ENCODE data around the gene MYOF.
"Not testable (repeated sequence)": the region's sequence is repeated elsewhere in the genome, so short reads cannot be mapped to it uniquely, and the experiment has no call there.

MYOF gene

DNA sequence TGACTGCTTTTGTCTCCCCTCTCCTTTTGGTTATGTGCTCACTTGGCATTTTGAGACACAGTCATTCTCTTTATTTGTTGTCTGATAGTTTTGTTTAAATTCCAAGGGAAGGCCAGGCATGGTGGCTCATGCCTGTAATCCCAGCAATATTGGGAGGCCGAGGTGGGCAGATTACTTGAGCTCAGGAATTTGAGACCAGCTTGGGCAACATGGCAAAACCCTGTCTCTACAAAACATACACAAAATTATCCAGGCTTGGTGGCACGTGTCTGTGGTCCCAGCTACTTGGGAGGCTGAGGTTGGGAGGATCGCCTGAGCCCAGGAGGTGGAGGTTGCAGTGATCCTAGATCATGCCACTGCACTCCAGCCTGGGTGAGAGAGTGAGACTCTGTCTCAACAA, 167.5 kb downstream of the MYOF start:
- H3K36me3 ChIP-seq (ENCODE audit: control insufficient read depth, insufficient read depth, low read length); H3K9me3 ChIP-seq (ENCODE audit: control insufficient read depth, insufficient read depth, low read depth, low read length); H3K4me3 ChIP-seq (ENCODE audit: low read depth, low read length); H3K27me3 ChIP-seq (ENCODE audit: control insufficient read depth, insufficient read depth, low read length); H3K27ac ChIP-seq (ENCODE audit: low read depth, low read length); H3K9ac ChIP-seq (ENCODE audit: low read length): not testable (repeated sequence)
- peaks cover 21% of the 10 kb centered on the region; the same call in 1 of the 2 replicates for H3K4me1 ChIP-seq (ENCODE audit: control insufficient read depth, insufficient read depth, low read length)

DNA sequence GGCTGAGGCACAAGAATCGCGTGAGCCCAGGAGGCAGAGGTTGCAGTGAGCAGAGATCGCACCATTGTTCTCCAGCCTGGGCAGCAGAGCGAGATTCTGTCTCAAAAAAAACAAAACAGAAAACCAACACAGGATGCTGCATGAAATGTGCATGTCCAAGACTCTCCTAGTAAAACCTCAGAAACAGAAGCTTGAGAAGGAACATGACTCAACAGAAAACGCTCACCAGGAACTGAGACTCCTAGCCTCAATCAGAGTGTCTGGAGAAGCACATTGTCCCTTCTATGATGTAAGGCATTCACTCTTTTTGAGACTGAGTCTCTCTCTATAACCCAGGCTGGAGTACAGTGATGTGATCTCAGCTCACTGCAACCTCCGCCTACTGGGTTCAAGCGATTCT, 168.3 kb downstream of the MYOF start:
- Histone ChIP-seq H3K9ac (ENCODE audit: low read length) (no peak overlapping the region), H3K4me1 (ENCODE audit: control insufficient read depth, insufficient read depth, low read length) (peaks cover 21% of the 10 kb centered on the region; the same call in 1 of the 2 replicates), H3K4me3 (ENCODE audit: low read depth, low read length) (no peak overlapping the region), H3K36me3 (ENCODE audit: control insufficient read depth, insufficient read depth, low read length) (peaks cover 5% of the 10 kb centered on the region; the same call in 1 of the 2 replicates), H3K9me3 (ENCODE audit: control insufficient read depth, insufficient read depth, low read depth, low read length) (no peaks in the 10 kb centered on the region), H3K27ac (ENCODE audit: low read depth, low read length) (no peak overlapping the region), H3K27me3 (ENCODE audit: control insufficient read depth, insufficient read depth, low read length) (no peaks in the 10 kb centered on the region)

DNA sequence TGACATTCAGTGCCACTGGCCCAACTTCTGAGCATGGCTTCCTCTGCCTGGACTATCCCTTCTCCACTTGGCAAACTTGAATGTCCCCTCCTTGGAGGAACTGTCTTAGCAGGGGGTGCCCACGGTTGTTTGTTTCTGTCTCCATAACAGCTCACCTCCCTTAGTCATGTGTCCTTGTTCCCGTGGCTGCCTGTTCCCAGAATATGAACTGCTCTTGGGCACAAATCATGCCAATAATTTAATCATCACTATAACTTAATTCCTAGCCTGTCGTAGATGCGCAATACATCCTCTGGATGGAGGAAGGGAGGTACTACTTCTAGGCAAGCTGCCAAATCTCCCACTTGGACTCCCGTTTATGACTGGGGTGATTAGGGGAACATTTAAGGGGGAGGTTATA, 173.1 kb downstream of the MYOF start:
- Histone ChIP-seq H3K9ac (ENCODE audit: low read length) (no peak overlapping the region), H3K36me3 (ENCODE audit: control insufficient read depth, insufficient read depth, low read length) (peaks cover 8% of the 10 kb centered on the region; the same call in 1 of the 2 replicates), H3K4me3 (ENCODE audit: low read depth, low read length) (no peak overlapping the region), H3K27me3 (ENCODE audit: control insufficient read depth, insufficient read depth, low read length) (no peaks in the 10 kb centered on the region), H3K27ac (ENCODE audit: low read depth, low read length) (no peak overlapping the region), H3K9me3 (ENCODE audit: control insufficient read depth, insufficient read depth, low read depth, low read length) (no peaks in the 10 kb centered on the region), H3K4me1 (ENCODE audit: control insufficient read depth, insufficient read depth, low read length) (no peaks in the 10 kb centered on the region)

DNA sequence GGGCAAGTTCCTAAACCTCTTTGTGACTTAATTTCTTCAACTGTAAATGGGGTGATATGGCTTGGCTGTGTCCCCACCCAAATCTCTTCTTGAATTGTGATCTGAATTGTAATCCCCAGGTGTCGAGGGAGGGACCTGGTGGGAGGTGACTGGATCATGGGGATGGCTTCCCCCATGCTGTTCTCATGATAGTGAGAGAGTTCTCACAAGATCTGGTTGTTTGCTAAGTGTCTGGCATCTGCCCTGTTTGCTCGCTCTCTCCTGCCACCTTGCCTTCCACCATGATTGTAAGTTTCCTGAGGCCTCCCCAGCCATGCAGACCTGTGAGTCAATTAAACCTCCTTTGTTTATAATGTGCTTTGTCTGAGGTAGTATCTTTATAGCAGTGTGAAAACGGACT, 177.0 kb downstream of the MYOF start:
- no peaks in the 10 kb centered on the region for H3K27me3 ChIP-seq (ENCODE audit: control insufficient read depth, insufficient read depth, low read length)

DNA sequence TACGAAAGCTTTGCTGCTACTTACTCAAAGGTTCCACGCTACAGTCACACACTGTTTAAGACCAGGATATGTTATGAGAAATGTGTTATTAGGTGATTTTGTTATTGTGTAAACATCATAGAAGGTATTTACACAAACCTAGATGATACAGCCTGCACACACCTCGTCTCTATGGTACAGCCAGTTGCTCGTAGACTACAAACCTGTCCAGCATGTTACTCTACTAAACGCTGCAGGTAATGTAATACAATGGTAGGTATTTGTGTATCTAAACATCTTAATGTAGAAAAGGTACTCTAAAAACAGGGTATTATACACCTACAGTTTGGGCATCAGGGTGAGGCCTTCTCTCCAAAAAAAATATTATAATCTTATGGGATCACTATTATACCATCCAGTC, 181.2 kb downstream of the MYOF start:
- Histone ChIP-seq H3K4me3 (ENCODE audit: low read depth, low read length) (no peak overlapping the region), H3K9me3 (ENCODE audit: control insufficient read depth, insufficient read depth, low read depth, low read length) (no peaks in the 10 kb centered on the region), H3K4me1 (ENCODE audit: control insufficient read depth, insufficient read depth, low read length) (peaks cover 20% of the 10 kb centered on the region), H3K27ac (ENCODE audit: low read depth, low read length) (no peak overlapping the region), H3K9ac (ENCODE audit: low read length) (no peak overlapping the region), H3K36me3 (ENCODE audit: control insufficient read depth, insufficient read depth, low read length) (no peaks in the 10 kb centered on the region), H3K27me3 (ENCODE audit: control insufficient read depth, insufficient read depth, low read length) (no peaks in the 10 kb centered on the region)

More for the DNA sequence above, 177.0 kb downstream of the MYOF start:
- H3K36me3 ChIP-seq (ENCODE audit: control insufficient read depth, insufficient read depth, low read length) = peaks cover 6% of the 10 kb centered on the region; the same call in 1 of the 2 replicates
- no peak overlapping the region for H3K27ac ChIP-seq (ENCODE audit: low read depth, low read length)
- no peak overlapping the region for H3K4me3 ChIP-seq (ENCODE audit: low read depth, low read length)
- H3K9me3 ChIP-seq (ENCODE audit: control insufficient read depth, insufficient read depth, low read depth, low read length) = no peaks in the 10 kb centered on the region
- H3K4me1 ChIP-seq (ENCODE audit: control insufficient read depth, insufficient read depth, low read length) = peaks cover 9% of the 10 kb centered on the region
- H3K9ac ChIP-seq (ENCODE audit: low read length) = no peak overlapping the region

DNA sequence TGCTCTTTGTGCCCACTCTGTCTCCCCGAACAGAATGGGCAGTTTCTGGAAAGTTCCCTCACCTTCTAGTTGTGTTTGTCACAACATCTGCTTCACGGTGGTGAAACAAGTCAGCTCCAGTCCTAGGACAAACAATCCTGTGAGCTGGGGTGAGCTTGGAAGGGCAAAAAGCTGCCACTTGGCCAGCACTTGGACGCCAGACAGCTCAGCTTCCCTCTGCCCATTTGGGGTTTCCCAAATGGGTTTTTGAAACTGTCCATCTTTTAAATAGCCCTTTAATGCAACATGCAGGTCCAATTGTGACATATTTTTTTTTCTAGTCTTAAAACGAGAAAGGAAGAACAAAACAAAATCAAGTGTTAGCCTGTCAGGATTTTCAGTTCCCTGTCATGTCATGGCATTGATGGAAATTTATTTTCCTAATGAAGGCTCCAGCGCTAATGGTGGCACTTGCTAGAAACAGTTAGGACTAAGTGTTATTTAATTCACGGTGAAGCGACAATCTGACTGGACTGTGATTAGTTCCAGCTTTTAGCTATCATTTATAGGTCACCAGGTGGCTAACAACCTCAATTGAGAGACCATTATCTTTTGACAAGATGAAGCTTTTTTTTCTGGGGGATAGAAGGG, 181.7 kb downstream of the MYOF start:
- Histone ChIP-seq H3K4me1 (ENCODE audit: control insufficient read depth, insufficient read depth, low read length) (peaks cover 20% of the 10 kb centered on the region), H3K9me3 (ENCODE audit: control insufficient read depth, insufficient read depth, low read depth, low read length) (no peaks in the 10 kb centered on the region), H3K27me3 (ENCODE audit: control insufficient read depth, insufficient read depth, low read length) (no peaks in the 10 kb centered on the region), H3K9ac (ENCODE audit: low read length) (no peak overlapping the region), H3K4me3 (ENCODE audit: low read depth, low read length) (no peak overlapping the region), H3K27ac (ENCODE audit: low read depth, low read length) (no peak overlapping the region), H3K36me3 (ENCODE audit: control insufficient read depth, insufficient read depth, low read length) (no peaks in the 10 kb centered on the region)

DNA sequence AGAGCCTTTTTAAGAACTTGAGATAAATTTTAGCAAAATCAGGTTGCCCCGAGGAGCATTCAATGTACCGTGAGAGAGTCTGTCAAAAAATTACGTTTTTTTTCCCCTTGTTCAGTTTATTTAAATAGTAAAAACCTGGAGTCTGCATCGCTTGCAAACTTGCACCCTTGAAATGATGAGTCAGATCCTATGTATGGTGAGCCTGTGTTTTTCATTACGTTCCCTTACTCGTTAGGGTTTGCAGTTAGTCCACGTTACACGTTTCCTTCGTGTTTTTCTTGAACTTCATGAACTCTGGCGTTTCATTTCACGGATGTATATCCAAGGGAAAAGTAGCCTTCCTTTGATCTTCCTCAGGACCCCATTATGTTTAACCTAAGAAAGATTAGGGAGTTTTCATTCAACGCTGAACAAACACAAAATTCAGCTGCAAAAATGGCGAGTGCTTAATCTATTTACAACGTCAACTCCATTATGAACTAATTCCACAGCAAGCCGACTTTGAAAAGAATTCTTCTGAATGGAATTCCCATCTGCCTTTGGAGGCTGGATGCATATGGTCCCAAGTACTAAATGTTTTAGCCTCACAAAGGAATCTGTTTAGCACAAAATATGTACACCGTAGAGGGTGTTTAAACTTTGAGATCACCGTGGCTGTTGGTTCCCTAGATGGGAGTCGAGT, 182.4 kb downstream of the MYOF start:
- H3K4me3 ChIP-seq (ENCODE audit: low read depth, low read length) = no peak overlapping the region
- no peaks in the 10 kb centered on the region for H3K9me3 ChIP-seq (ENCODE audit: control insufficient read depth, insufficient read depth, low read depth, low read length)
- H3K27me3 ChIP-seq (ENCODE audit: control insufficient read depth, insufficient read depth, low read length) = no peaks in the 10 kb centered on the region
- no peaks in the 10 kb centered on the region for H3K36me3 ChIP-seq (ENCODE audit: control insufficient read depth, insufficient read depth, low read length)
- H3K27ac ChIP-seq (ENCODE audit: low read depth, low read length) = peak overlapping the region; percentile 30; the same call in 1 of the 2 replicates
- peaks cover 20% of the 10 kb centered on the region for H3K4me1 ChIP-seq (ENCODE audit: control insufficient read depth, insufficient read depth, low read length)
- no peak overlapping the region for H3K9ac ChIP-seq (ENCODE audit: low read length)

DNA sequence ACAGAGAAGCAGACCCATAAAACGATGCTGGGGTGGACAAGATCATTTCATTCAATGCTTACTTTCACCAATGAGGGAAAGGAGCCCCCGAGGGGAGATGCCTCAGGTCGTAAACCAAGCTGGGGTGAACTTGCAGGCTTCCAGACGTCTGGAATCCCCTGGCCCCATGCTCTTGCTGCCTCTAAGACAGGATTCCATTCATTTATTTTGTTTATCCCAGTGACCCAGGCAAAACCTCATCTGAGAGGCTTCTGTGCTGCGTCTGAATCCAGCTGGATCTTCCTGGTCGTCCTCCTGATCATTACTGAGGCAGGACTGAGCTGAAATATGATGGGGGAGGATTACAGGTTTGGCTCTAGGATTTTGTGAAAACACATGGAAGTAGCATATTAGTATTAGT, 182.9 kb downstream of the MYOF start:
- Histone ChIP-seq H3K4me1 (ENCODE audit: control insufficient read depth, insufficient read depth, low read length) (peaks cover 20% of the 10 kb centered on the region), H3K9ac (ENCODE audit: low read length) (no peak overlapping the region)

DNA sequence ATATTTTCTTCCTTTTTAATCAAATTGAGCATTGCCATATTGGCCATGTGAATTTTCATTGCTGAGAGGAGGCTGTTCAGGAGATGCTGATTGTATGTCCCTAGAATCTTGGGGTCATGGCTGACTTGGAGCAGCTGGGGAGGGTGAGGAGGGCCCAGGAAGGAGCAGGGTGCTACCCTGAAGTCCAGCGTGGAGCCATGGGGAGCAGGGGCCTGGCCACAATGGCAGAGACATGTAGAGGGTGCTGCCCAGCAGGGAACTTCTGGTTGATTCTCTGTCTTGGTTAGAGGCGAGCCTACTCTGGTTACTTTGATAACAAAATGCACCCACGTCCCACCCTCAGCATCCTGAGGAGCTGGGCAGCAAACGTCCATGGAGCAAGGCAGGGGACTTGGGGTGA, 186.0 kb downstream of the MYOF start:
- H3K9me3 ChIP-seq (ENCODE audit: control insufficient read depth, insufficient read depth, low read depth, low read length) = no peaks in the 10 kb centered on the region
- H3K27me3 ChIP-seq (ENCODE audit: control insufficient read depth, insufficient read depth, low read length) = no peaks in the 10 kb centered on the region
- no peak overlapping the region for H3K27ac ChIP-seq (ENCODE audit: low read depth, low read length)
- no peaks in the 10 kb centered on the region for H3K36me3 ChIP-seq (ENCODE audit: control insufficient read depth, insufficient read depth, low read length)
- H3K4me1 ChIP-seq (ENCODE audit: control insufficient read depth, insufficient read depth, low read length) = peaks cover 20% of the 10 kb centered on the region
- no peak overlapping the region for H3K9ac ChIP-seq (ENCODE audit: low read length)
- no peak overlapping the region for H3K4me3 ChIP-seq (ENCODE audit: low read depth, low read length)

More for the DNA sequence above, 182.9 kb downstream of the MYOF start:
- no peaks in the 10 kb centered on the region for H3K27me3 ChIP-seq (ENCODE audit: control insufficient read depth, insufficient read depth, low read length)
- H3K27ac ChIP-seq (ENCODE audit: low read depth, low read length) = no peak overlapping the region
- no peaks in the 10 kb centered on the region for H3K36me3 ChIP-seq (ENCODE audit: control insufficient read depth, insufficient read depth, low read length)
- no peaks in the 10 kb centered on the region for H3K9me3 ChIP-seq (ENCODE audit: control insufficient read depth, insufficient read depth, low read depth, low read length)
- H3K4me3 ChIP-seq (ENCODE audit: low read depth, low read length) = no peak overlapping the region

DNA sequence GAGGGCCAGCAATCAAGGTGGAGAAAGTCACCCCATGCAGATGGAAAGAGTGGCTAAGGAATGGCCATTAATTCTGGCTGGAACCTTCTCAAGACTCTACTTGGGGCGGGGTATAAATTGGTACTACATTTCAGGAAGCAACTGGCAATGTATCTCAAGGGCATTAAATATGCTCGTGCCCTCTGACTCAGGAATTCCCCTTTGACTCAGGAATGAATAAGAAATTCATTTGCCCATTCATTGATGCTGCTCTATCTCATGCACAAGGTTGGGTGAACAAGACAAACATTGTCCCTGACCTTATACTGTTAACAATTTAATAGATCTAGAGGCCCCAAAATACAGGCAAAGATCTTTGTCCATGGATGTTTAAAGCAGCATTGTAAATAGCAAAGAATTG, 188.1 kb downstream of the MYOF start:
- no peaks in the 10 kb centered on the region for H3K36me3 ChIP-seq (ENCODE audit: control insufficient read depth, insufficient read depth, low read length)
- no peak overlapping the region for H3K9ac ChIP-seq (ENCODE audit: low read length)
- no peaks in the 10 kb centered on the region for H3K9me3 ChIP-seq (ENCODE audit: control insufficient read depth, insufficient read depth, low read depth, low read length)
- no peaks in the 10 kb centered on the region for H3K27me3 ChIP-seq (ENCODE audit: control insufficient read depth, insufficient read depth, low read length)
- H3K27ac ChIP-seq (ENCODE audit: low read depth, low read length) = no peak overlapping the region
- H3K4me3 ChIP-seq (ENCODE audit: low read depth, low read length) = no peak overlapping the region
- peaks cover 4% of the 10 kb centered on the region; the same call in 1 of the 2 replicates for H3K4me1 ChIP-seq (ENCODE audit: control insufficient read depth, insufficient read depth, low read length)

DNA sequence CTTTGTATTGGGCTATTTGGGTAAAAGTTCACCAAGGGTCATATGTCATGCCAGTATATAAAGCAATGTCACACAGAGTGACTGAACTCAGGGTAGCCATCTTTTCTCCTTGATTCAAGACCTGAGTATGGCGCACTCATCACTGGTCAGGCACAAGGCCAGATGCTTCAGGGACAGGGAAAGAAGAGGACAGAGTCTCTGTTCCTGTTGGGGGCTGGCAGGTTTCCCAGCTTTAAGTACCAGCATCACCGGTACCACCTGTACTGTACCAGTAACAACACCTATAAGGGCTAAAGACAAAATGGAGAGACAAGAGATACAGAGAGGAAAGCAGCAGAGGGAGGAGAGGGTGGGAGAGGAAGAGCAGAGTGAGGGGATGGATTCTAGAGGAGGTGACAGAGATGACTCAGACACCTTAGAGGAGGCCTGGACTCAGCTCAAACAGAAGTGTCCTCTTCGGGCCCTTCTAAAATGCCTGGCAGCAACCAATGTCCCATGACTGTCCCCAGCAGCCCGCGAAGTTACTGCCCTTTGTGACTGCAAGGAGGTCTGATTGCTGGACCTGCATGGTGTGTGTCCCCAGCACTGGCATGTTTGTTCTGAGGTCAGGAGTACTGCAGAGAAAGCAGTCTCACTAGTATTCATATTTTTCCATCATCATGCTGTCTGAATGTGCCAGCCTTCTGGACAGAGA, 191.3 kb downstream of the MYOF start:
- Histone ChIP-seq H3K9ac (ENCODE audit: low read length) (no peak overlapping the region), H3K4me3 (ENCODE audit: low read depth, low read length) (no peak overlapping the region), H3K36me3 (ENCODE audit: control insufficient read depth, insufficient read depth, low read length) (no peaks in the 10 kb centered on the region), H3K9me3 (ENCODE audit: control insufficient read depth, insufficient read depth, low read depth, low read length) (no peaks in the 10 kb centered on the region), H3K27ac (ENCODE audit: low read depth, low read length) (no peak overlapping the region), H3K27me3 (ENCODE audit: control insufficient read depth, insufficient read depth, low read length) (no peaks in the 10 kb centered on the region), H3K4me1 (ENCODE audit: control insufficient read depth, insufficient read depth, low read length) (peaks cover 15% of the 10 kb centered on the region)
